Choroid plexus epithelial cell (primary cell): ENCODE results near the gene PIGM.
A peak's percentile ranks its signal among the peaks of the same experiment; 100 is the strongest.

Experiments
- DNase-seq: peaks from one replicate; pipeline ENCODE4 v3.0.0-alpha.2; 2010; ENCODE audit warnings: low read depth
- H3K4me3 ChIP-seq: 2 replicates; pipeline ENCODE4 v1.5.1; 2011; ENCODE audit warnings: low read depth, mild to moderate bottlenecking, control low read depth, low read length, moderate library complexity
- CTCF ChIP-seq: conservative IDR thresholded peaks from 2 replicates; pipeline ENCODE4 v1.5.1; 2011; ENCODE audit warnings: low read depth, mild to moderate bottlenecking, control low read depth, inconsistent platforms, low read length, moderate library complexity

The PIGM gene

GRCh38 chr1:160076295-160076694 is 44.5 kb upstream of the PIGM start:
- TF ChIP-seq CTCF: no peak
- H3K4me3 ChIP-seq: no peak overlapping the region
- DNase-seq: no peak

- H3K4me3 ChIP-seq: no peak overlapping the region
- no peak for DNase-seq
- no peak for TF ChIP-seq CTCF
These were observed 44.0 kb upstream of the PIGM start for GRCh38 chr1:160075836-160076235.

- no peak overlapping the region for H3K4me3 ChIP-seq
- TF ChIP-seq CTCF: no peak
- DNase-seq: no peak
These were observed 43.1 kb upstream of the PIGM start for GRCh38 chr1:160074865-160075264.

- no peak overlapping the region for H3K4me3 ChIP-seq
- no peak for TF ChIP-seq CTCF
- no peak for DNase-seq
These were observed 39.5 kb upstream of the PIGM start for GRCh38 chr1:160071289-160071688.

GRCh38 chr1:160070243-160071163 is 38.7 kb upstream of the PIGM start:
- no peak for TF ChIP-seq CTCF
- peak overlapping the region; percentile 60 for H3K4me3 ChIP-seq
- peak; percentile 58 for DNase-seq

- DNase-seq: no peak
- H3K4me3 ChIP-seq: peak within 1 kb of the TSS; percentile 60
- TF ChIP-seq CTCF: no peak
These were observed 37.9 kb upstream of the PIGM start, which contains the start of gene KCNJ10 for GRCh38 chr1:160069460-160070231. TSS of gene KCNJ10 (minus strand) at chr1:160070160. CDS start at chr1:160042532, 27,628 bp downstream.
